ENCODE results near the gene CBARP.
A peak's percentile ranks its signal among the peaks of the same experiment; 100 is the strongest.
"Not testable (repeated sequence)": the region's sequence is repeated elsewhere in the genome, so short reads cannot be mapped to it uniquely, and the experiment has no call there.

CBARP gene

DNA sequence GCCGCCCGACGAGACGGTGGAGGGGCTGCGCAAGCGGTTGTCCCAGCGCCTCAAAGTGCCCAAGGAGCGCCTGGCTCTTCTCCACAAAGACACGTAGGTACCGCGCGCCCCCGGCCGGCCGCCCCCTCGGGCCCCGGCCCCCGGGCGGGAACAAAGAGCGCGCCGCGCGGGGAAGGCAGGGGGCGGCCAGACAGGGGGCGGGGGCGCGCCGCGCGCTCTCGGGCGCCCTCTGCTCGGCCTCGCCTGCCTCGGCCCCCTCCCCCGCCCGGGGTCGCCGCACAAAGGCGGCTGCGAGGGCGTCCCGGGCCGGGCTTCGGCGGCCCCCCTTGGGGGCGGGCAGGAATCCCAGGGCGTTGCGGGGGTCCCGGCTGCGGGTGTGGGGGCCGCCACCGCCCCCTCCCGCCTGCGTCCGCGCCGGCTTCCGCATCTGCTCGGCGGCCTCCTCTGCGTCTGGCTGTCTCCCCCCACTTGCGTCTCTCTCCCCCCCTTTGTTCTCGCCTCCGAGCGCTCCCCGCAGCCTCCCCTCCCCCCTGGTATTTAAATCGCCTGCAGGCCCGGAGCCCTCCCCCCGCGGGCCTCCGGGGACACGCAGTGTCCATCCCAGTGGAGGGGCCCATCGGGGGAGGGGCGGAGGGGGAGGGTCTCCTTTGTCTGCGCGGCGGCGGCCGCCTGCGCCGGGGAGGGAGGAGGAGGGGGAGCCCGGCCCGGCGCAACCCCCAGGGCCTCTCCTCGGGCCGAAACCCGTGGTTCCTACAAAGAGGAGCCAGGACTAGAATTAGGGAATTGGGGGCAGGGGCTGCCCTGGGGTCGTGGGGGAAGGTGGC is 12.8 kb upstream of the CBARP start:
- no peak for DNase-seq

DNA sequence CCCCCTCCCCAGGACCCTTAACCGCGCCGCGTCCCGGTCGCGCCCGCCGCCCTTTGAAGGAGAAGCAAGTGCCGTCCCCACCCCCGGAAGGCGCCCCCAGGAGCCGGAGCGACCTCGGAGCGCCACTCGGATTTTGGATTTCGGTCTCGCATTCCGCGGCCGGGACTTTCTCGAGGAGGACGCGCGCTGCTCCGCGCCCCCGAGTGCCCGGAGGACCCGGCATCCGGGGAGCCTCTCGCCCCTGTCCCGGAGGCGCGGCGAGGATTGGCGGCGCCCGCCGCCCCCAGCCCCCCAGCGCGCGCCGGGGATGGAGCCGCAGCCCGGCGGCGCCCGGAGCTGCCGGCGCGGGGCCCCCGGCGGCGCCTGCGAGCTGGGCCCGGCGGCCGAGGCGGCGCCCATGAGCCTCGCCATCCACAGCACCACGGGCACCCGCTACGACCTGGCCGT is 12.2 kb upstream of the CBARP start:
- no peak for DNase-seq

DNA sequence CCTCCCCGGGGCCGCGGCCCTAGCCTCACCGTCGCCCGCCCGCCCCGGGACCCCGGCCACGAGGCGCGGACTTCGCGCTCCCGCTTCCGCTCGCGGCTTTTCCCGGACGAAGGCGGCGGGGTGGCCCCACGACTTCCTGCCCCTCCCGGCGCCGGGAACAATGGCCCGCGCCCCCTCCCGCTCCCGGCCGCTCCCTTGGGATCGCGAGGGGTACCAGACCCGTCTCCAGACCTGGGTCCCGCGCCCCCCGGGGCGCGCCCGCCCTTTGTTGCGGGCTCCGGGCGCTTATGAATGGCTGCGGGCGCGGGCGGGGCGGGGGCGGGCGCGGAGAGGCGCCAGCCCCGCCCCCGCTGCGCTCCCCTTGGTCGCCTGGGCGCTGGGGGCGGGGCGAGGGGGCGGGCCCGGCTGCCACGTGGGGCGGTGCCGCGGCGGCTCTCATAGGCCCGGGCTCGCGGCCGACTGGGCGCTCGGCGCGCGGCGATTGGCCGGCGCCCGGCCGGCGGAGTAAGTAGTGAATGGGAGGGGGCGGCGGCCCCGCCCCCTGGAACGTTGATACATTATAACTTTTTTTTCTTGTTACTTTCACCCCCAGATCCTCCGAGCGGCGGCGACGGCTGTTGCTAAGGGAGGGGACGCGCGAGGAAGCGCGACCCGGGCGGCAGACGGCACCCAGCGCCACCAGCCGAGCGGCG is 11.6 kb upstream of the CBARP start:
- DNase-seq, result peak; percentile 96

DNA sequence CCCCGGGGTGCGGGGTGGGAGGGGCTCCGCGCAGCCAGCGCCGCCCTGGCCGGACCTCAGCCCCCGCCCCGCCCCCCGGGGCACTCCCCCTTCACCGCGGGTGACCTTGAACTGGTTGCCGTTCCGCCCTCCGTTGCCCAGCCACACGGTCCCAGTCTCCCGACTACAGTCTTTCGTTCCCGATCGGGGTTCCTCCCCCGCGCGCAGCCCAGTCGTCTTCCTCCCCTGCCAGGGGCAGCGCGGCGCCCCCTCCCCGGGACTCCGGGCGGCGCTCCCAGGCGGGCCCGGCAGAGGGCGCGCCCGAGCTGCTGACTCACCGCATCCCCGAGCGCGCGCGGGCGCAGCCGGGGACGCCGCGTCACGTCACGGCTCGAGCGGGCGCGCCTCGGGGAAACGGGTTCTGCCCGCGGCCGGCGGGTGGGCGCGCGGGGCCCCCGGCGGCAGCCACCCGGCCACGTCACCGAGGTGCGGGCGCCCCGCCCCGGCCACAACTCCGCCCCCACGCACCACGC is 11.0 kb upstream of the CBARP start:
- DNase-seq, result peak; percentile 93

DNA sequence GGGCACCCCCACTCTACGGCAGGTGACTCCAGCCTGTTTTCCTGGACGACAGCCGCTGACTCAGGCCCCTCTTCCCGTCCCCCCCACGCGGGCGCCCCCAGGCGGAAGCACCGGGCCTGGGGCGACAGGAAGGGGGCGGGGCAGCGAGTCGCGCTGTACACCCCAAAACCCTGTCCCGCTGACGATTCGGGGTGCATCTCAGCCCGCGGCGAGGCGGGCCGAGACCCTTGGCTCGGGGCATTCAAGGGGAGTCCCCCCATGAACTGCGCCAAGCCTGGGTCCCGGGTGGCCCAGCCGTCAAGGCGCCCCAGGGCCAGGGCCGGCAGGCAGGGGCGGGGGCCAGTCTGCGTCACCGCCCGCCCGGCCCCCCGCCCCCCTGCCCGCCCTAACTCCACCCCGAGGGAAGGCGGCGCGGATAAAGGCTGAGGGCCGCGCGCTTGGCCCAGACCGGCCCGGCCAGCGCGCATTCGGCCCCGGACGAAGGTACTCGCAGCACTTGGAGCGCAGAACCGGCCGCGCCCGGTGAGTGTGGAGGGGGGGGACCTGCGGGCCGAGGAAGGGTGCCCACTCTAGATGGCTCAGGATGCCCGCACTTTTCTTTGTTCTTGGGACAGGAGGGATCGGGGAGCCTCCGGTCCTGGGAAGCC is 10.5 kb upstream of the CBARP start, which contains the start of gene MIDN:
Gene MIDN, plus strand, starts transcription at position 445 of the 647 bp plus-strand sequence. CDS start 1,714 bp downstream, outside the sequence.
- peak; percentile 84 for DNase-seq

DNA sequence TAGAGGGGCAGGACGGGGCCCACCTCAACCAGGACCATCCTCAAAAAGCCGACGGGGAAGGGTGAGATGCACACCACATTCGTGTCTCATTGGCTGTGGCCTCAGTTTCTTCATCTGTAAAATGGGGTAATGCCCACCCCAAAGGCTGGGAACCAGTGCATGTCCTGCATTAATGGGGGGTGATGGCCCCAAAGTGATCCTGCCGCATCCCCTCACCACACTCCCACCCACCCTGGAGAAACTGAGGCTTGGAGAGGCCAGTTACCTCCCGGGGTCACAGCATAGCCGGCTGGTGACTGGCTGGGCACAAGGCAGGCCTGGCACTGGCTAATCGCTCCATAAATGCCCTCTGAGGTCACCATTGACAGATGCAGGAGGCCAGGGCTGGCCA is 9.9 kb upstream of the CBARP start:
- DNase-seq, result no peak

DNA sequence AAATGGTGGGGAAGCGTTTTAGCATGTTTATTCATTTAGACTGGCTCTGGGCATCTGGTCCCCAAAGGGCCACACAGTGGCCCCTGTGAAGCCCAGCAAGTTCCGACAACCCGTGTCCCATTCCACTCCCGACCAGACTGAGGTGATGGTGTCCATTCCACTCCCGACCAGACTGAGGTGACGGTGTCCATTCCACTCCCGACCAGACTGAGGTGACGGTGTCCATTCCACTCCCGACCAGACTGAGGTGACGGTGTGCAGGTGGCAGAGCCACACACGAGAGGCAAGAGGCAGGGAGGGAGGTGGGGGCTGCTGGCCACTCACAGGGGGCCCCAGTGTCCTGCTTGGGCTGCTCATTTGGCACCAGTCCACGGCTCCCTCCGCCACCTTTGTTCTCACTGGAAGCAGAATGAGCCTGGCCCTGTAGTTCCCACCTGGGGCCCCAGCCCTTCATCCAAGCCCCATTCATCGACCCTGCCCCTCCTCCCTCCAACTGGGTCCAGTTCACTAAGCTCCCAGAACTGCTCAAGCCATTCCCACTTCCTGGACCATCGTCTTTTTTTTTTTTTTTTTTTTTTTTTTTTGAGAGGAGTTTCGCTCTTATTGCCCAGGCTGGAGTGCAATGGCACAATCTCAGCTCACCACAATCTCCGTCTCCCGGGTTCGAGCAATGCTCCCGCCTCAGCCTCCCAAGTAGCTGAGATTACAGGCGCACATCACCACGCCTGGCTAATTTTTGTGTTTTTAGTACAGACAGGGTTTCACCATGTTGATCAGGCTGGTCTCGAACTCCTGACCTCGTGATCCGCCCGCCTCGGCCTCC is 8.7 kb upstream of the CBARP start:
- DNase-seq, result not testable (repeated sequence)

DNA sequence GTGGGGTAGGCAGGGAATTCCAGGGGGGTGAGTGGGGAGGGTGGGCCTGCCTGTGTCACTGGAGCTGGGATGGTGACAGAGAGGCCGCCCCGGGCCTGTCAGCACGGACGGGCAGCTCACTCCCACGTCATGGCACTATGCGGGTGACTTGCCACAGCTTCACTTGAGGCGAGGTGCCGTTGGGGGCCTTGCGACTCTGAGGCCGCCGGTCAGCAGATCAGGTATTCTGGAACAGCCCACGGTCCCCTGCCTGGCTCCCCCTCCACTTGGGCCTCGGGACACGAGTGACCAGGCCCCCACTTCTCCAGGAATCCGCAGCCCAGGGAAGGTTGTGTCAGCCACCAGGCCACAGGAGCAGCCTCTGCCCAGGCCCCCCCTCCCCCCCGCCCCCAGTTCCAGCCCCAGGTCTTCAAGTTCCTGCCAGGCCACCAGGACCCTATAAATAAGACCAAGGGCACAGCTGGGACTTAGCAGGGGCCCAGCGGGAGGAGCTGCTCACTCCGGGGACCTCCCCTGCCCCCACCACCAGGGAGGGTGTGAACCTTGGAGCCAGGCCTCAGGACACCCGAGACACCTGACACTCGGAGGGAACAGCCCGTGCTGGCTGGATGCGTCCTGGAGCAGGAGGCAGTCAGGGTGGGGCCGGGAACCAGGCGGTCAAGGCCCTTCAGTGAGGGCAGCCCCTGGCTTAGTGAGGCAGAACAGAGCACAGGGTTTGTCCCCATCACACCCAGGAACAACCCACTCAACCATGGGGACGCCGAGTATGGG is 7.9 kb upstream of the CBARP start:
- peak; percentile 54 for DNase-seq

DNA sequence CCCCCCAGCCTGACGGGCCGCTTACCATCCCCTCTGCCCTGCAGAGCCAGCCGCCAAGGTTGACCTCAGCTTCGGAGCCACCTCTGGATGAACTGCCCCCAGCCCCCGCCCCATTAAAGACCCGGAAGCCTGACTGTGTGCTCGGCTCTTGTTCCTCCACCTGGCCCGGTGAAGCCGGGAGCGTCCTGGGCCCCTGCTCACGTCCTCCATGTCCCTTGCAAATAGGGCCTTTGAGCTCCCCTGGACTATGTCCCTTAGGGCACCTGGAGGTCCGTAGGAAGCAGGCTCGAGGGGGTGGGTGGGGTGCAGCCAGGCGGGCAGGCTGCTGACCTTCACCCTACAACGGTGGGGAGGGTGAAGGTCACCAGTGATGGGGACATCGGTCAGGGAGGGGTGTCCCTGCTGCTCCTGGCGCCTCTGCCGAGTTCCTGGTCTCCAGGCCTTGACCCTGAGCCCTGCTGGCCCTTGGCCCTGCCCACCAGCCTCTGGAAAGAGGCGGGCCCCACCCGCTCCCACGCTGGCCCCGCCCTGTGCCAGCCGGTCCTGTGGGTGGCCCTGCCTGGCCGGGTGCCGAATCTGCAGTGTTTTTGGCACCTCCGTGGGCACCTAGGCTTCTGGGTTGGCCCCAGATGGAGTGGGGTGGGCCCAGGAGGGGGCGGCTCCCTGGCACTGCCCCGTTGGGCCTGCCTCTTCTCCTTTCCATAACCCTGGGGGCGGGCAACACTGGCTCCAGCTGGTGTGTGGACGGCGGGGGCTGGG is 7.1 kb upstream of the CBARP start:
- DNase-seq, result no peak

DNA sequence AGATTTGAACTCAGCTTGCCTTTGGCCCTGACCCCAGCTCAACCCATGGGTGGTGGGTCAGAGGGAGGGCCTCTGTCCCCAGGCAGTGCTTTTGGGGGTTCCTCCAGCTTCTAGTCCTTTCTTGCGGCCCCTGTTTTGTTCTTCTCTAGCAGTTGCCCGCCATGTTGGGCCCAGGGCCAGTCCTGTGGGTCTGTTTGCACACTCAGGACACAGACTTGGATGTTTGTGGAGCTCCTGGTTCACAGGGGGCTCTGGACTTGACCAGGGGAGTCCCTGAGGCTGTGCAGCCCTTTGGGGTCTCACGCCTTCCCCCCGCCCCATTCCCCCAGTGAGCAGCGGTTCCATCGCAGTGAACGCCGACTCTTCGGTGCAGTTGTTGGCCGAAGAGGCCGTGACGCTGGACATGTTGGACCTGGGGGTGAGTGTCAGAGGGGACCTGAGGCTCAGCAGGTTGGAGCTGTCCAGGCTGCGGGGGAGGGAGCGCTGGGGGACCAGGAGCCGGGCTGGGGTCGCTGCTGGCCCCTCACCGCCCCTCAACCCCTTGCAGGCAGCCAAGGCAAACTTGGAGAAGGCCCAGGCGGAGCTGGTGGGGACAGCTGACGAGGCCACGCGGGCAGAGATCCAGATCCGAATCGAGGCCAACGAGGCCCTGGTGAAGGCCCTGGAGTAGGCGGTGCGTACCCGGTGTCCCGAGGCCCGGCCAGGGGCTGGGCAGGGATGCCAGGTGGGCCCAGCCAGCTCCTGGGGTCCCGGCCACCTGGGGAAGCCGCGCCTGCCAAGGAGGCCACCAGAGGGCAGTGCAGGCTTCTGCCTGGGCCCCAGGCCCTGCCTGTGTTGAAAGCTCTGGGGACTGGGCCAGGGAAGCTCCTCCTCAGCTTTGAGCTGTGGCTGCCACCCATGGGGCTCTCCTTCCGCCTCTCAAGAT is 6.2 kb upstream of the CBARP start:
- DNase-seq, result peak; percentile 92

DNA sequence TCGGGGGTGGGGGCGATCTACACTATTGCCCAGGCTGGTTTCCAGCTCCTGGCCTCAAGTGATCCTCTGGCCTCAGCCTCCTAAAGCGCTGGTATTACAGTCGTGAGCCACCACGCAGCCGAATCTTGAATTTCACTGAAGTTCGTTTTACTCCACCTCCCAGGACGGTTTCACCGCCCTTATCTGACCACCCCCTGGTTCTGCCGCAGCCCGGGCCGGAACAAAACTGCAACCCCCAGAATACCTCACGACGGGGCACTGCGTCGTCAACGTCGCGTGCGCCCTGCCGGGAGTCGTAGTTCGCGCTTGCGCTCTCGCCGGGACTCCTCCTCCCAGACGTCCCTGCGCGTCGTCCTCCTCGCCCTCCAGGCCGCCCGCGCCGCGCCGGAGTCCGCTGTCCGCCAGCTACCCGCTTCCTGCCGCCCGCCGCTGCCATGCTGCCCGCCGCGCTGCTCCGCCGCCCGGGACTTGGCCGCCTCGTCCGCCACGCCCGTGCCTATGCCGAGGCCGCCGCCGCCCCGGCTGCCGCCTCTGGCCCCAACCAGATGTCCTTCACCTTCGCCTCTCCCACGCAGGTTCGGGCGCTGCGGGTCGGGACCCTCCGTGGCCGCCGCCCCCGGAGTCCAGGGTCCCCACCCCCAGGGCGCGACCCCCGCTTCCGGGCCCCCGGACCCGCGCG is 3.8 kb upstream of the CBARP start, which contains the start of gene ATP5F1D:
Gene ATP5F1D, plus strand, starts transcription at position 335 of the 679 bp plus-strand sequence. Its CDS starts 100 bp downstream, at position 435.
- DNase-seq, result peak; percentile 94

DNA sequence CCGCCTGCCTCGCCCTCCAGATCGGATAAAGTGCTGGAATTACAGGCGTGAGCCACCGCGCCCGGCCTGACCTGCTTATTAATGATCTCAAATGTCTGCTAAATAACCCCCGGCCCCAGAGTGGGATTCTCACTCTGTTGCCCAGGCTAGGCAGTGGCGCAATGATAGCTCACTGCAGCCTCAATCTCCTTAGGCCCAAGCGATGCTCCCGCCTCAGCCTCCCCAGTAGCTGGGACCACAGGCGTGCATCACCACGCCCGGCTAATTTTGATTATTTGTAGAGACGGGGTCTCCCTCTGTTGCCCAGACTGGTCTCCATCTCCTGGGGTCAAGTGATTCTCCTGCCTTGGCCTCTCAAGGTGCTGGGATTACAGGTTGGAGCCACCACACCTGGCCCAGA is 3.1 kb upstream of the CBARP start:
- DNase-seq, result no peak

DNA sequence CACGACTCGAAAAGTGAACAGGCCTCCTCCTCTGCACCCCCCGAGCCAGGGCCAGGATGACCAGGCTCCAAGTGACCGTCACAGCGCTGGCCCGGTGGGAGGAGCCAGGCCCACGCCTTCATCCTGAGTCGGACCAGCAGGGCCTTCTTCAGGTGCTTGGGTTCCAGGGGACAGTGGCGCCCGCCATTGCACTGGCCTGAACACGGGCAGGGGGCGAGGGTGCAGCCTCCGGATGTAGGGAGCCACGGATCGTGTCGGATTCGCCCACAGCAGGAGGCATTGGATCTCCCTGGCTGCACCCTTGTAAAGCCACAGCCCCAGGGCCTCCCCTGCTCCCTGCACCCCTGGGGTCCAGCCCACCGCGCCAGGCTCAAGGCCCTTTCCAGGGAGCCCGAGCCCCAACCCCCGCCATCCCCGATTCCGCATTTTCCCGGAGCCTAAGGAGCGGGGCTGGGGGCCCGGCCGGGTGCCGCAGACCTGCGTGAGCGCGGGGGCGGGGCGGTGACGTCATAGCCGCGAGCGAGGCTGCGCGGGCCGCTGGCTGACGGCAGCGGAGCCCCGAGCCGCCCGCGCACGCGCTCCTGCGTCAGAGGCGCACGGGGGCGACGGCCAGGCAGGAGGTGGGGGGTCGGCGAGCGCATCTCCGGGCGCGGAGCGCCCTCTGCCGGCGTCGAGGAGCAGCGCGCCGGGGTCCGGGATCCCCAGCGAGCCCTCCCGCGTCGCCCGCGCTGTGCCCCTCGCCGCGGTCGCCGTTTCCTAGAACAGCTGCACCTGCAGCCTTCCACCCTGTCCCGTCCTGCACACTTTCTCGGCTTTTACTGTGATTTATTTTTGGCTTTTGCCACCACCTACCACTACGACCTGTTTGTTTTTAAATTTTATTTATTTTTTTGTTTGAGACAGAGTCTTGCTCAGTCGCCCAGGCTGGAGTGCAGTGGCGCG is 2.3 kb upstream of the CBARP start:
- peak; percentile 98 for DNase-seq

DNA sequence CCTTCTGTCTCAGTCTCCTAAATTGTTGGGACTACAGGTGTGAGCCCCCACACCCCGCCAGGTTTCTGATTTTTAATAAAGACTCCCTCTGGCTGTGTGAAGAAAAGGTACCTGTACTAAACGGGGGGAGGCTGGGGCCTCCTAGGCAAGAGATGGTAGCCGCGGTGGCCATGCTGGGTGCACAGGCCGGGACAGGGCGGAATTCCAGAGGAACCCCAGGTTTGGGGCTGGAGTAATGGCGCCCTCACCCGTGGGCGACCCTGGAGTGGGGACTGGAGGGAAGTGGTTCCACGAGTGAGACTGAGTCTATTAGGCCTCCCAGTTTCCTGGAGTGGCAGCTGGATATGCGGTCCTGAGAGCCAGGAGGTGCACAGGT is 1.6 kb upstream of the CBARP start:
- DNase-seq, result no peak

DNA sequence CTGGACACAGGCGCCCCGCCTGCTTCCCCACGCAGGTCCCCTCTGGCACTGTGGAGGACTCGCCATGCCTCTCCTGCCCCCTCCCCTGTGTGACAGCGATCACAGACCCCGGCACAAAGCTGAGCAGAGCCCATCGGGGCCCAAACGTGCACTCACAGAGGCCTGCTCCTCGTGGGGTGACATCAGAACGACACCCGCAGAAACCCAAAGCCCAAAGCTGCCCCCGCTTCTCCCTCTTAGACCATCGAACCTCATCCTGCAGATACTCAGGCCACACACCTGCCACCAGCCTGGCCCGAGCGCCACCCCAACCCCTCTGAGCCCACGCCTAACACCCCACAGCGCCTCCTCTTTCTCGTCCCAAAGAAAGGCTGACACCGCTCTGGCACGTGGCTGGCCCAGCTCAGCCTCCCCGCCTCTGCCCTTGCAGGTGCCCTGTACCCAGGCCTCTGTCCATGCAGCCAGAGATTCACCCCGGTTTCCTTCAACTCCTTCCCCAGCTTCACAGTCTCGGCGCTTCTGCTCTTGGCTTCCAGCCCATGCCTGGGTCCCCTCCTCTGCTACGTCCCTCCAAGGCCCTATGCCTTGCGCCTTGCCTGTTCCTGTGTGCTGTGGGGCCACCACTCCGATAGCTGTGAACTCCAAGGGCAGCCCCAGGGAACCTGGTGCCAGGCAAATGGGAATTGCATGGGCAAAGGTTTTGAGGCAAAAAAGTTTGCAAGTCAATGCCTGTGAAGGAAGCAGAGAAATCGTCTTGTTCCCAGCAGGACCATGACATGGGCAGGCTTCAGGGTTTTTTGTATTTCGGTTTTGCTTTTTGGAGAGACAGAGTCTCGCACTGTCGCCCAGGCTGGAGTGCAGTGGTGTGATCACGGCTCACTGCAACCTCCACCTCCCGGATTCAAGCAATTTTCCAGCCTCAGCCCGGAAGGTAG is 831 bp upstream of the CBARP start:
- DNase-seq, result no peak

DNA sequence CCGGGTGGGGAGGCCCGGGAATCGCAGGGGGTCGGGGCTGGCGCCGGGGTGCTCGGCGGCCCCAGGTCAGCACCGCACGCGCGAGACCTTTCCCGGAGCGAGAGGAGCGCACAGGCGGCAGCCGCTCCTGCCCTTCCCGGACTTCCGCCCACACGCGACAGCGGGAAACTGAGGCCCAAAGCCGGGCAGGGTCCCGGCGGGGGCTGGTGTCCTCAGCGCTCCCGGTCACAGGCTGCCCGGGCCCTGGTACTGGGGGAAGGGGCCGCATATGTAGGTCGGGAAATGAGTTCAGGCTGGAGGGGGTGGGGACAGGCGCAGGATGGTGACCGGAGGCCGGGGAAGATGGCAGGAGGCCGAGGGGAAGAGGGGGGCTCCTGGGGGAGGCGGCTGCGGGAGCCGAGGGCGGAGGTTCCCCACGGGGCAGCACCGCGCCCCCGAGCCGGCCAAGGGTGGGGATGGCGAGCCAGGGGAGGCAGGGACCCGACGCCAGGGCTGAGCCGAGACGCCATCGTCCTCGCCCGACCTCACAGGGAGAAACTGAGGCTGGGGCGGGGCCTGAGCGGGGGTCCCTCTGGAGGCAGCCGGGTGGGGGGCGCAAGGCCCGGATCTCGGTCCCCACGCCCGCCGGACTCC is 662 bp downstream of the CBARP start:
- no peak for DNase-seq
